OCI-LY7 (cell line): ENCODE results near the gene NCKIPSD.

Experiments
- EZH2phosphoT487 ChIP-seq: fragments of 200-600 bp; sonication (generic); IDR thresholded peaks from 2 replicates; pipeline ENCODE4 v1.6.1; 2018; ENCODE audit warnings: low read depth, borderline replicate concordance, mild to moderate bottlenecking, mixed run types, antibody characterized with exemption, low read length, moderate library complexity, mixed read lengths
- TF ChIP-seq, protein P1 (sequence below): fragments of 200-600 bp; sonication (generic); conservative IDR thresholded peaks from 2 replicates; pipeline ENCODE4 v1.5.1; 2014; ENCODE audit warnings: mild to moderate bottlenecking, antibody characterized with exemption, low read length, moderate library complexity, mixed read lengths

DNA sequence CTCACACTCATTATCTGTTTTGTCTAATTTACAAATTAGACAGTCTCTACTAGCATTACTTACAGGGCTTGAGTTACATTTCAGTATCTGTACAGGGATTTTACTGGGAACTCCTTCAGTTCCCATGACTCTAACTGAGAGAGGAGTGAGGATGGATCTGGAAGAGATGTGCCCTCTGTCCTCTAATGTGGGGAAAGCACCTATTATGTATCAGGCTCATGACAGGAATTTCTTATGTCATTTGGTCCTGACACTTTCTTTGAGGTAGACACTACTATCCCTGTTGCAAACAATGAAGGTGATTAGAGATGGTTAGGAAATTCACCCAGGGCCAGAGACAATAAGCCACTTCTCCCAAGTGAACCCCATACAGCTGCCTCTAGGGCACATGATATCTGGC is 10.9 kb upstream of the NCKIPSD start:
- TF ChIP-seq, protein P1, sequence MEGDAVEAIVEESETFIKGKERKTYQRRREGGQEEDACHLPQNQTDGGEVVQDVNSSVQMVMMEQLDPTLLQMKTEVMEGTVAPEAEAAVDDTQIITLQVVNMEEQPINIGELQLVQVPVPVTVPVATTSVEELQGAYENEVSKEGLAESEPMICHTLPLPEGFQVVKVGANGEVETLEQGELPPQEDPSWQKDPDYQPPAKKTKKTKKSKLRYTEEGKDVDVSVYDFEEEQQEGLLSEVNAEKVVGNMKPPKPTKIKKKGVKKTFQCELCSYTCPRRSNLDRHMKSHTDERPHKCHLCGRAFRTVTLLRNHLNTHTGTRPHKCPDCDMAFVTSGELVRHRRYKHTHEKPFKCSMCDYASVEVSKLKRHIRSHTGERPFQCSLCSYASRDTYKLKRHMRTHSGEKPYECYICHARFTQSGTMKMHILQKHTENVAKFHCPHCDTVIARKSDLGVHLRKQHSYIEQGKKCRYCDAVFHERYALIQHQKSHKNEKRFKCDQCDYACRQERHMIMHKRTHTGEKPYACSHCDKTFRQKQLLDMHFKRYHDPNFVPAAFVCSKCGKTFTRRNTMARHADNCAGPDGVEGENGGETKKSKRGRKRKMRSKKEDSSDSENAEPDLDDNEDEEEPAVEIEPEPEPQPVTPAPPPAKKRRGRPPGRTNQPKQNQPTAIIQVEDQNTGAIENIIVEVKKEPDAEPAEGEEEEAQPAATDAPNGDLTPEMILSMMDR, result no peak
- TF ChIP-seq EZH2phosphoT487, result no peak
